H1 (cell line): Measurements from ENCODE around the gene SLC38A1. TPM values are rescaled to one million over a fixed set of nuclear protein-coding genes. Genes with fewer than 3 reads are reported as not detected.

Experiments
- CTCF ChIA-PET: fragments of 300-600 bp; sonication (Branson Sonifier 250); formaldehyde crosslinking; loops from one replicate; lab custom pipeline; 2021; ENCODE audit not compliant: partially characterized antibody; lab: Charles Lee
- POLR2A ChIA-PET: fragments of 300-600 bp; sonication (Branson Sonifier 250); formaldehyde crosslinking; loops from one replicate; lab custom pipeline; 2021; ENCODE audit warnings: inconsistent platforms; ENCODE audit not compliant: partially characterized antibody; lab: Charles Lee
- DNase-seq, 2 experiments: peaks; one replicate each; pipeline versions ENCODE4 v3.0.0 to v3.0.0-alpha.2; 2010 to 2022; ENCODE audit warnings: low spot score in 2 of 2, low read depth in 1 of 2, mixed read lengths in 1 of 2
- FAIRE-seq: peaks from 2 replicates; lab custom pipeline; 2011; peaks lifted over from hg19 to GRCh38; lab: Jason Lieb, UNC
- H2AFZ ChIP-seq: 2 replicates; pipeline ENCODE4 v1.8.1; 2012; ENCODE audit warnings: low read length, inconsistent platforms
- H2AK5ac ChIP-seq: 2 replicates; pipeline ENCODE4 v1.6.1; 2013; ENCODE audit warnings: low read depth, low read length
- H2BK120ac ChIP-seq: replicated peaks from 2 replicates; pipeline ENCODE3; 2013; ENCODE audit warnings: low read depth, low read length, inconsistent platforms
- H2BK12ac ChIP-seq: 2 replicates; pipeline ENCODE4 v1.6.1; 2013; ENCODE audit warnings: low read depth, low read length
- H2BK15ac ChIP-seq: 2 replicates; pipeline ENCODE4 v1.6.1; 2013; ENCODE audit warnings: low read length
- H2BK20ac ChIP-seq: 2 replicates; pipeline ENCODE4 v1.6.1; 2013; ENCODE audit warnings: low read length
- H2BK5ac ChIP-seq: 2 replicates; pipeline ENCODE4 v1.6.1; 2013; ENCODE audit warnings: low read depth, low read length
- H3K14ac ChIP-seq: 2 replicates; pipeline ENCODE4 v1.6.1; 2013; ENCODE audit warnings: inconsistent platforms; ENCODE audit not compliant: insufficient read length
- H3K18ac ChIP-seq: 2 replicates; pipeline ENCODE4 v1.6.1; 2013; ENCODE audit warnings: low read length; ENCODE audit errors: extremely low read depth
- H3K23ac ChIP-seq: 2 replicates; pipeline ENCODE4 v1.6.1; 2013; ENCODE audit warnings: inconsistent platforms; ENCODE audit not compliant: insufficient read length
- H3K23me2 ChIP-seq: 2 replicates; pipeline ENCODE4 v1.6.1; 2013; ENCODE audit warnings: low read depth, low read length
- H3K27ac ChIP-seq: 2 replicates; pipeline ENCODE4 v1.6.1; 2011; ENCODE audit warnings: low read depth, low read length, inconsistent platforms
- H3K27me3 ChIP-seq, 4 experiments: replicated peaks in 1 of 4; 1 replicate in 1 of 4; 2 replicates in 3 of 4; pipeline versions ENCODE4 v1.6.1 to v1.8.1; 2011 to 2013; ENCODE audit warnings: low read length in 3 of 4, mild to moderate bottlenecking in 3 of 4, inconsistent platforms in 2 of 4, mixed read lengths in 2 of 4, moderate library complexity in 1 of 4; ENCODE audit not compliant: control insufficient read depth in 3 of 4, insufficient read depth in 3 of 4; ENCODE audit errors: extremely low read depth in 1 of 4
- H3K36me3 ChIP-seq, 4 experiments: 2 replicates each; pipeline versions ENCODE4 v1.6.1 to v1.8.1; 2011 to 2013; ENCODE audit warnings: mild to moderate bottlenecking in 4 of 4, low read length in 3 of 4, moderate library complexity in 2 of 4, control low read depth in 1 of 4, inconsistent platforms in 1 of 4; ENCODE audit not compliant: insufficient read depth in 4 of 4, control insufficient read depth in 2 of 4
- H3K4ac ChIP-seq: replicated peaks from 2 replicates; pipeline ENCODE3; 2013; ENCODE audit warnings: low read length, low read depth, mixed read lengths, inconsistent platforms; ENCODE audit not compliant: insufficient read length
- H3K4me1 ChIP-seq, 4 experiments: replicated peaks in 1 of 4; 1 replicate in 1 of 4; 2 replicates in 3 of 4; pipeline versions ENCODE4 v1.6.1 to v1.8.1; 2011 to 2013; ENCODE audit warnings: low read length in 3 of 4, inconsistent platforms in 2 of 4, mixed read lengths in 1 of 4; ENCODE audit not compliant: insufficient read depth in 4 of 4, control insufficient read depth in 3 of 4
- H3K4me2 ChIP-seq, 2 experiments: 2 replicates each; pipeline versions ENCODE4 v1.6.1 to v1.8.1; 2011 to 2013; ENCODE audit warnings: low read depth in 2 of 2, low read length in 2 of 2, control low read depth in 1 of 2, inconsistent platforms in 1 of 2, mild to moderate bottlenecking in 1 of 2; ENCODE audit not compliant: insufficient read depth in 1 of 2
- H3K4me3 ChIP-seq, 4 experiments: fragments of 200-600, 300-600 bp in 1 of 4; sonication (generic), shearing (Covaris generic), sonication (Bioruptor Twin) in 1 of 4; 2 replicates each; pipeline versions ENCODE4 v1.5.1 to v1.8.1; 2011 to 2016; ENCODE audit warnings: low read length in 4 of 4, low read depth in 3 of 4, control low read depth in 2 of 4, inconsistent platforms in 2 of 4, mild to moderate bottlenecking in 2 of 4, mixed read lengths in 1 of 4, moderate library complexity in 1 of 4; ENCODE audit not compliant: insufficient read depth in 2 of 4; ENCODE audit errors: extremely low read depth in 1 of 4
- H3K56ac ChIP-seq: replicated peaks from 2 replicates; pipeline ENCODE3; 2013; ENCODE audit warnings: low read depth, mild to moderate bottlenecking, mixed read lengths, low read length, inconsistent platforms; ENCODE audit not compliant: insufficient read length
- H3K79me1 ChIP-seq: 2 replicates; pipeline ENCODE4 v1.6.1; 2013; ENCODE audit warnings: low read depth, low read length, control low read depth
- H3K79me2 ChIP-seq, 2 experiments: 2 replicates each; pipeline versions ENCODE4 v1.6.1 to v1.8.1; 2012 to 2013; ENCODE audit warnings: low read length in 2 of 2, mild to moderate bottlenecking in 2 of 2, inconsistent platforms in 1 of 2; ENCODE audit not compliant: insufficient read depth in 2 of 2, control insufficient read depth in 1 of 2
- H3K9ac ChIP-seq, 4 experiments: replicated peaks in 1 of 4; 1 replicate in 1 of 4; 2 replicates in 3 of 4; pipeline versions ENCODE4 v1.6.1 to v1.8.1; 2011 to 2013; ENCODE audit warnings: low read depth in 3 of 4, low read length in 3 of 4, control low read depth in 2 of 4, mild to moderate bottlenecking in 2 of 4, moderate library complexity in 2 of 4, inconsistent platforms in 1 of 4; ENCODE audit errors: extremely low read depth in 1 of 4
- H3K9me3 ChIP-seq, 2 experiments: 2 replicates each; pipeline versions ENCODE4 v1.6.1 to v1.8.1; 2012 to 2013; ENCODE audit warnings: mild to moderate bottlenecking in 2 of 2, moderate library complexity in 2 of 2, control low read depth in 1 of 2, inconsistent platforms in 1 of 2, low read depth in 1 of 2, low read length in 1 of 2, mixed read lengths in 1 of 2; ENCODE audit not compliant: insufficient read depth in 2 of 2
- H4K20me1 ChIP-seq, 2 experiments: replicated peaks in 1 of 2; 2 replicates each; pipeline versions ENCODE3 to v1.8.1; 2011 to 2013; ENCODE audit warnings: inconsistent platforms in 2 of 2, low read length in 2 of 2, mild to moderate bottlenecking in 1 of 2; ENCODE audit not compliant: insufficient read depth in 2 of 2, control insufficient read depth in 1 of 2
- H4K5ac ChIP-seq: 2 replicates; pipeline ENCODE4 v1.6.1; 2013; ENCODE audit warnings: low read length, low read depth, mixed read lengths, inconsistent platforms; ENCODE audit not compliant: insufficient read length
- H4K8ac ChIP-seq: 2 replicates; pipeline ENCODE4 v1.8.0; 2013; ENCODE audit warnings: mild to moderate bottlenecking, moderate library complexity, low read length, inconsistent platforms; ENCODE audit not compliant: insufficient read depth; ENCODE audit errors: extremely low read depth
- H4K91ac ChIP-seq: replicated peaks from 2 replicates; pipeline ENCODE3; 2013; ENCODE audit warnings: low read length, mixed read lengths, inconsistent platforms; ENCODE audit not compliant: insufficient read length
- MAFK ChIP-seq: IDR thresholded peaks from 2 replicates; pipeline ENCODE4 v1.6.1; 2012; ENCODE audit warnings: low read depth, mild to moderate bottlenecking, improper control_type of control experiment, low read length
- NANOG ChIP-seq: IDR thresholded peaks from 2 replicates; pipeline ENCODE4 v1.6.1; 2011; ENCODE audit warnings: low read length, low read depth, mild to moderate bottlenecking, inconsistent platforms; ENCODE audit not compliant: insufficient read depth, poor library complexity, severe bottlenecking
- RXRA ChIP-seq: IDR thresholded peaks from 2 replicates; pipeline ENCODE4 v1.6.1; 2011; ENCODE audit warnings: low read depth, mild to moderate bottlenecking, low read length, moderate library complexity; ENCODE audit not compliant: insufficient read depth
- WGBS, 2 experiments: shearing (Covaris generic) in 1 of 2; methylation state at CpG; one replicate each; pipeline versions ENCODE4 v1.1.6 to v1.1.7; 2013 to 2015; ENCODE audit warnings: low lambda C conversion rate in 2 of 2, mixed read lengths in 2 of 2, inconsistent platforms in 1 of 2, low coverage in 1 of 2, missing lambda C conversion rate in 1 of 2; ENCODE audit not compliant: insufficient replicate concordance in 2 of 2, insufficient coverage in 1 of 2, insufficient read length in 1 of 2; ENCODE audit errors: extremely low coverage in 1 of 2, missing lambda C conversion rate in 1 of 2; 5-methylcytosine and 5-hydroxymethylcytosine counted together
- polyA plus RNA-seq, 7 experiments: library from polyadenylated mRNA; depleted of rRNA in 3 of 7; stranded (reverse) in 5 of 7; unstranded in 2 of 7; fragments of >200 nt in 5 of 7; fragments of 200-250 nt in 2 of 7; gene quantifications; 1 replicate in 5 of 7; 2 replicates in 1 of 7; 4 replicates in 1 of 7; pipeline versions ENCODE4 v1.2.1 to v1.2.3, GENCODE V29; 2011 to 2013; ENCODE audit warnings: missing spikeins in 2 of 7, mixed read lengths in 2 of 7
- total RNA-seq: library from RNA; stranded (reverse); fragmentation: NEBNext Ultra II Directional; extraction: Animal tissue kit (Norgen Biotek cat#: 25700); gene quantifications from 2 replicates; pipeline ENCODE4 v1.2.1, GENCODE V29; 2021

SLC38A1 gene
- total and polyA plus RNA-seq, 2 of the 8 experiments (the other 6 are each of a cell fraction or from before 2014, with no cell fraction given): 83.4 to 242 TPM

GRCh38 chr12:46174919-46175318 is 93.9 kb downstream of the SLC38A1 start:
- Histone ChIP-seq H4K5ac (no peak overlapping the region), H3K4me3 (no peak overlapping the region), H3K56ac (no peak overlapping the region), H3K4me1 (no peaks in the 10 kb centered on the region), H4K91ac (no peak overlapping the region), H3K27me3 (no peaks in the 10 kb centered on the region), H2BK15ac (no peak overlapping the region), H3K79me1 (no peaks in the 10 kb centered on the region; the same call in 1 of the 2 replicates), H3K79me2 (no peaks in the 10 kb centered on the region), H2BK120ac (no peak overlapping the region), H3K4ac (no peak overlapping the region), H3K36me3 (no peaks in the 10 kb centered on the region), H2BK12ac (no peak overlapping the region), H3K4me2 (no peak overlapping the region), H4K8ac (no peak overlapping the region), H3K18ac (no peak overlapping the region), H3K23me2 (no peaks in the 10 kb centered on the region), H2BK20ac (no peak overlapping the region), H2AFZ (no peak overlapping the region), H2BK5ac (no peak overlapping the region), H2AK5ac (no peak overlapping the region), H3K27ac (no peak overlapping the region), H3K9ac (no peak overlapping the region), H3K9me3 (no peaks in the 10 kb centered on the region), H3K14ac (no peak overlapping the region), H3K23ac (no peak overlapping the region), H4K20me1 (no peaks in the 10 kb centered on the region)
- TF ChIP-seq RXRA (no peak), MAFK (no peak), NANOG (no peak)
- ChIA-PET CTCF (interaction anchor here (0.8 to 1.3 kb wide), 3 partner anchors 11 to 128 kb away, joined by 3 to 4 read pairs (median 3); no protein-coding TSS in a partner anchor), POLR2A (interaction anchor here (1.0 to 1.1 kb wide), 2 partner anchors 22 to 90 kb away, joined by 3 to 4 read pairs; no protein-coding TSS in a partner anchor)
- 83% methylated on average over 8 of the region's 8 CpGs; no CpG with 5 or more reads in 1 of the 2 experiments for WGBS, 2 experiments
- DNase-seq: no peak
- FAIRE-seq: no peak
